ENCODE data around the gene LGALS7.

- no peak for TF ChIP-seq CTCF (IDR thresholded peaks at IDR 0.05; ENCODE audit: poor library complexity, severe bottlenecking)
- TF ChIP-seq POLR2AphosphoS5 (IDR thresholded peaks at IDR 0.05): no peak
- TF ChIP-seq REST (IDR thresholded peaks at IDR 0.05; ENCODE audit: borderline replicate concordance): no peak
- TF ChIP-seq TAF1 (IDR thresholded peaks at IDR 0.05; ENCODE audit: low read depth): no peak
- no peak for TF ChIP-seq EZH2 (IDR thresholded peaks at IDR 0.05; ENCODE audit: borderline replicate concordance, insufficient read depth, low read length, poor library complexity, severe bottlenecking)
- TF ChIP-seq EP300 (conservative IDR thresholded peaks at IDR 0.05; ENCODE audit: poor library complexity, severe bottlenecking): no peak
- no peak for TF ChIP-seq RAD21 (conservative IDR thresholded peaks at IDR 0.05)
Measured at GRCh38 chr19:38763795-38764220, 9.5 kb downstream of the LGALS7 start.

All from neural cell (in vitro differentiated cells).